Smooth muscle cell of the coronary artery (primary cell): ENCODE data around the gene CASK. TPM values are rescaled to one million over a fixed set of nuclear protein-coding genes. Genes with fewer than 3 reads are reported as not detected.

Experiments used
- total RNA-seq: library from RNA; depleted of rRNA; stranded (reverse); fragments of >200 nt; gene quantifications from 2 replicates; pipeline ENCODE4 v1.2.3, GENCODE V29; 2014; ENCODE audit warnings: low replicate concordance

CASK gene, protein sequence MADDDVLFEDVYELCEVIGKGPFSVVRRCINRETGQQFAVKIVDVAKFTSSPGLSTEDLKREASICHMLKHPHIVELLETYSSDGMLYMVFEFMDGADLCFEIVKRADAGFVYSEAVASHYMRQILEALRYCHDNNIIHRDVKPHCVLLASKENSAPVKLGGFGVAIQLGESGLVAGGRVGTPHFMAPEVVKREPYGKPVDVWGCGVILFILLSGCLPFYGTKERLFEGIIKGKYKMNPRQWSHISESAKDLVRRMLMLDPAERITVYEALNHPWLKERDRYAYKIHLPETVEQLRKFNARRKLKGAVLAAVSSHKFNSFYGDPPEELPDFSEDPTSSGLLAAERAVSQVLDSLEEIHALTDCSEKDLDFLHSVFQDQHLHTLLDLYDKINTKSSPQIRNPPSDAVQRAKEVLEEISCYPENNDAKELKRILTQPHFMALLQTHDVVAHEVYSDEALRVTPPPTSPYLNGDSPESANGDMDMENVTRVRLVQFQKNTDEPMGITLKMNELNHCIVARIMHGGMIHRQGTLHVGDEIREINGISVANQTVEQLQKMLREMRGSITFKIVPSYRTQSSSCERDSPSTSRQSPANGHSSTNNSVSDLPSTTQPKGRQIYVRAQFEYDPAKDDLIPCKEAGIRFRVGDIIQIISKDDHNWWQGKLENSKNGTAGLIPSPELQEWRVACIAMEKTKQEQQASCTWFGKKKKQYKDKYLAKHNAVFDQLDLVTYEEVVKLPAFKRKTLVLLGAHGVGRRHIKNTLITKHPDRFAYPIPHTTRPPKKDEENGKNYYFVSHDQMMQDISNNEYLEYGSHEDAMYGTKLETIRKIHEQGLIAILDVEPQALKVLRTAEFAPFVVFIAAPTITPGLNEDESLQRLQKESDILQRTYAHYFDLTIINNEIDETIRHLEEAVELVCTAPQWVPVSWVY
- 33.2 and 34.6 TPM in 2 replicates for total RNA-seq

DNA sequence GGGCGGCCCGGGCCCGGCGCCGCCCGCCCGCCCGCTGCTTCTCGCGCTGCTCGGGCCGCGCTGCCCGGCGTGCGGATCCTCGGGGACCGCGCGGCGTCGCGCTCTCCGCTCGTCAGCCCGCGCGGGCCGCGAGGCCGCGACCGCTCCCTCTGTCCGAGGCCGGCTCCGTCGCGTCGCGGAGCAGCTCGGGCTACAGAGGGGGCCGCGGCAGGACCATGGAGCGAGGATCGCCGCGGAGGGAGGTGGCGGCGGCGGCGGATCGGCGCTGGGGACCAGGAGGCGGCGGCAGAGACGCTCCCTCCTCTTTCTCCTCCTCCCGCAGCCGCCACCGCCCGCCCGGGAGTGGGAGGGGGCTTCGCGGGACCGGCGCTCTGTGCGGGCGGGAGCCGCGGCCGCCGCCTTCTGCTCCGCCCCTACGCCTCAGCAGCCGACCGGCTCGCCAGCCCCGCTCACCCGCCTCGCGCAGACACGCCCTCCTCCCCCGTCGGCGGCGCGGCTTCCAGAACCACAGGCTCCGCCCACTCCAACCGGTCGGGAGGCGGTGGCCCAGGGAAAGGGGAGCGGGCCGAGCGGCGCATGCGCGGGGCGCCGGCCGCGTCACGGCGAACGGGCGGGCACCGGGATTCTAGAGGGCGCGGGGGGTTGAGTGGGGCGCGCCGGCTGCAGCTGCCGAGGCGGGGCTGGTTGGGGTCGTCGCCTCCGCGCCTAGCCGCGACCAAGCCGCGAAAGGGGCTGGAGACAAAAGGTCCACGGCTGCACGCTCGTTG, at the start of gene CASK:
TSS of gene CASK (minus strand) at position 344 of the 767 bp plus-strand sequence. CDS start 566 bp downstream, outside the sequence.

DNA sequence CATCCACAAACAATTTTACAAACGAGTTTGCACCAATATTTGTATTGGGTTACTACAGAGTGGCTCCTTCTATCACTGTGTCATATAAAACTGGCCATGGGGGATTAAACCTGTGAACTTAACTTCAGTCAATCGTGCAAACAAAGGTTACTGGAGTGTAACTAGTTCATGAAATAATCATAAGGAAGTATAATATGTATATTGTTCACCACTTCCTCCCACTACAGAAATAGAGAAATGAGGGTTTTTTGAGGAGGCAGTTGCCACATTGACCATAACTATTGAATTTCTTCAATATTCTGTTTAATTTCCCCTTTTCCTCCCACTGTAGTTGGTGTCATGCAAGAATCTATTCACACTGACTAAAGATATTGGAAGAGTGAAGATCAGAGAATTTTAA, 199.5 kb downstream of the CASK start, which contains the start of gene GPR82:
TSS of gene GPR82 (plus strand) at position 356 of the 400 bp plus-strand sequence. CDS start 2,846 bp downstream, outside the sequence.

DNA sequence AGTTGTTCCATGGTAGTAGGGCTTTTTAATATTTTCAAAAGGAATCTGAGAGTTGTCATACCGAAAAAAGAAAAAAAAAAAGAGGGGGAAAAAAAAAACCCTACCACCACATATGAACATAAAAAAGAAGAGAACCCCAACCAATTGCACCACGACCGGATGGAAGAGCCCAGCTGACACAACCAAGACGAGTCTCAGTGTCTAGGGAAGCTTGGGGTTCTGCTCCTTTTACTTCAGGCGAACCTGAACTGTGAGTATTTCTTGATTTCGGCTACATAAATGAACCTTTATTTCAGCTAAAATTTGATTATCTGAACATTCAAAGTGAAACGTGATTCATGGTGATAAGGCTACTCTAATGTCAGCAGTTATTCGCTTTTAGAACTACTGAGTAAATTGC, 234.5 kb downstream of the CASK start, which contains the start of gene GPR34:
TSS of gene GPR34 (plus strand) at position 139 of the 400 bp plus-strand sequence. CDS start 6,661 bp downstream, outside the sequence.

Other genes with a start within 250 kb of the CASK start
- gene GPR34, start 234.6 kb downstream of the CASK start, total RNA-seq: not detected in 2 replicates
- not detected in 2 replicates for gene GPR82, start 199.4 kb downstream of the CASK start, total RNA-seq